Mucosa of gallbladder (tissue), 1 donor: ENCODE measurements around the gene PLAAT4. TPM values are rescaled to one million over a fixed set of nuclear protein-coding genes. Genes with fewer than 3 reads are reported as not detected.
A peak's percentile ranks its signal among the peaks of the same experiment; 100 is the strongest.
"Not testable (repeated sequence)": the region's sequence is repeated elsewhere in the genome, so short reads cannot be mapped to it uniquely, and the experiment has no call there.

Source experiments
- DNase-seq: peaks from one replicate; pipeline ENCODE4 v3.0.0-alpha.2; 2020; ENCODE audit warnings: low spot score
- total RNA-seq: library from RNA; stranded (reverse); gene quantifications from one replicate; pipeline ENCODE4 v1.2.1, GENCODE V29; 2021
- donor health status: DM: no; HTN: no; CAD: no.

Gene PLAAT4
- total RNA-seq, 1 donor from 2014 or later = 87.0 TPM

DNA sequence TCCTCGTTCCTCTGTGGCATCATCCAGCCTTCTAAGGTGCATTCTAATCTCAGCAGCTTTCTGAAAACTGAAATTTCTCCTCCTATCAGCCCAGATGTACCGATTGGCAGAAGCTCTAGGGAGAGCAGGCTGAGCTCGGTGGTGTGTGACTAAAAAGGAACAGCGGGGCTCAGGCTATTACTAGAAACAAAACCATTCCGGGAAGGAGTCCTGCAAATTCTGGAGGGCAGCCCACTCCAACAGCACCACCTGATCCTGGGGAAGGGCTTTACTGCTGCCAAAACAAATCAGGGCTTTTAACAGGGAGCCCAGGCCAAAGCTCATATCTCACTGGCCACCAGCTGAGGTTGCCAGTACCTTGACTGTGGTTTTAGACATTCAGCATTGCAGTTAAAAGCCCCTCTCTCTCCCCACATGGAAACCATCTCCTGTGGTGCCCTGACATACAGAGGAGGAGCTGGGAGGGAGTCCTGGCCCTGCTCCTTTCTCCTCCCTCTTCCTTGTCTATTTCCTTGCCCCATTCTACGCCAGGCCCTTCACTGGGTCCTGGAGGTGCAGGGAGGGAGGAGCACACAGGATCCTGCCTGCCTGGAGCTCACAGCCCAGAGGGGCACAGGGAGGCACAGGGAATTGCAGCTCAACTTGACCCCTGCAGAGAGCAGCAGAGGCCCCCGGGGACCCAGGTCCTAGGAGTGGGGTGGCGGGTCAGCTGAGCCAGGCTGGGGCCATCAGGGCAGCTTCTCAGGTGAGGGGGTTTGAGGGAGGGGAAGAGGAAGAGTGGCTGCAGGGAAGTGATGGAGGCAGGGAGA, 889 bp downstream of the PLAAT4 start:
- peak; percentile 50 for DNase-seq

DNA sequence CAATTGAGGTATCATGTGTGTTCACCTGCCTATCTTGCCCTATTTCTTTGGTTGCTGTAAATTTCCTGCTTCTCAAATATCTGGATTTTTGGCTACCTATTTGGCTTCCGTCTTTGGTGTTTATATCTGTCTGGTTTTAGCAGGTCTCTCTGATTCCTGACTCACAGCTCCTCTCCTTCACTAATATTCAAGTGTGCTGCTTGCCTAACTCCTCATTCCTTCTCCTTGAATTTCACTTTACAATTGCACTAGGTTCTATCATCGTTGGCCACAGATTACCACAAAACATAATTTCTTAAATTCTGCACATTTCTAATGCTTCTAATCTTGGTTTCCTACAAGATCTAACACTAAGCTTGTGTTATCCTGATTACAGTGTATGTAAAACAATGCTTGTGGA, 5.9 kb downstream of the PLAAT4 start:
- DNase-seq = not testable (repeated sequence)

DNA sequence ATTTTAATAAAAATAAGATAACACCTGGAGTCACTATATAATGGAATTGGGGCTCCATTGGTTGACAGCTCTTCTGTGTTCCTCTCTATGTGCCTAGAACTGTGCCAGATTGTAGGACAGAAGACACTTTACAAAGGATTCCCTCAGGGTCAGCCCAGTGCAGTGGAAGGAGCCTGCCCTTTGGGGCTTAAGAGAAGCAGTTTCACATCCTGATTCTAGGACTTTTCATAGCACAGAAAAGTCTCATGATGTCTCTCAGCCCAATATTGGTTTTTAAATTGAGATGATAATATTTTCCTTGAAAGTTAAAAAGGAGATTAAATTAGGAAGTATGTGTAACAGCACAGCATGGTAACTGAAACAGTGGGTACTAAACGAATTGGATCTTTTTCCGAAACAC, 7.1 kb downstream of the PLAAT4 start:
- DNase-seq = no peak

DNA sequence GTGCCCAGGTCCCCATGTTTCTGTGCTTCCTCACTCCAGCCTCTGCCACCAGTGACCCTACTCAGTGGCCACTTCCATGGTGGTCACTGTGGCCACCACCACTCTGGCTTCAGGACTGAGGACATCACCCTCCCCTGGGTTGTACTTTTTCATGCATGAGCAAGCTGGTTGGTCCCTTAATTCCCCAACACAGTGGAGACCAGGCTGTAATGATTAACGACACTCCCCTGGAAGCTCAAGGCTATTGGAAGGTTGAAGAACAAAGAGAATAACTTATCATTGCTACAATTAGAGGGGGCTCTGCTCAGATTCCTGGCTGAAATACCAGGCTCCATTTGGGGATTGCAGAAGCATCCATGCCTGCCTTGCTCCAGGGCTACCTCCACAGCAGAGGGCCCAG, 10.5 kb downstream of the PLAAT4 start:
- DNase-seq = no peak

DNA sequence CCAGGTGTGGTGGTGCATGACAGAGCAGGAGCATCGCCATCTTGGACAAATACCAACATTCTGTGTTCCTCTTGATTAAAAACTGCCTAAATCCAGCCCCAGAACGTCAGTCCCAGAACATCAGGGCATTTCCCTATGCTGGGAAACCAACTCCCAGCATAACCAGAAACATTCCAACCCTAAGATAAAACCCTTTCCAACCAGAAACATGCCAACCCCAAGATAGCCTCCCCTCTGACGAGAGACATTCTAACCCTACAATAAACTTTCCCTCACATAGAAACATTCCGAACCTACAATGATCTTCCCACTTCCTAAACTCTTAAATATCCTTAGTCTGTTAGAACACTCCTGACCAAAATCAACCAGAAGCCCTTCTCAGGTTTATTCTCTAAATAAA, 11.6 kb downstream of the PLAAT4 start:
- DNase-seq = no peak

DNA sequence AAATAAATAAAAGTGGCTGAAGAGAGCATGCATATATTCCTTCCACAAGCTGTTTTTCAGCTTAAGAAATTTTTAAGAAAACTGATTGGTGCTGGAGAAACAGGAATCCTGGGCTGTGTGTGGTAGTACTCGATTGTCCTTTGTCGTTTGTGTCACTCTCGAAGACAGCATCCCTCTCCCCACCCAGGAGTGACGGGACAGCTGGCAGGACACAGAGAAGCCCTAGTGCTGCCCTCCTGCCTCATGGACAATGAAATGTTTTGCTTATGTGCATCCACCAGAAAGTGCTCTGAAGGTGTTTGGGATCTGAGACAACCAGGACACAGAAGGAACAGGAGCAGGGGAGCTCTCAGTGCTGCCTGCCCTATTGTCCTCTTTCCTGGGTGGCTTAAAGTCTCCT, 12.8 kb downstream of the PLAAT4 start:
- no peak for DNase-seq

DNA sequence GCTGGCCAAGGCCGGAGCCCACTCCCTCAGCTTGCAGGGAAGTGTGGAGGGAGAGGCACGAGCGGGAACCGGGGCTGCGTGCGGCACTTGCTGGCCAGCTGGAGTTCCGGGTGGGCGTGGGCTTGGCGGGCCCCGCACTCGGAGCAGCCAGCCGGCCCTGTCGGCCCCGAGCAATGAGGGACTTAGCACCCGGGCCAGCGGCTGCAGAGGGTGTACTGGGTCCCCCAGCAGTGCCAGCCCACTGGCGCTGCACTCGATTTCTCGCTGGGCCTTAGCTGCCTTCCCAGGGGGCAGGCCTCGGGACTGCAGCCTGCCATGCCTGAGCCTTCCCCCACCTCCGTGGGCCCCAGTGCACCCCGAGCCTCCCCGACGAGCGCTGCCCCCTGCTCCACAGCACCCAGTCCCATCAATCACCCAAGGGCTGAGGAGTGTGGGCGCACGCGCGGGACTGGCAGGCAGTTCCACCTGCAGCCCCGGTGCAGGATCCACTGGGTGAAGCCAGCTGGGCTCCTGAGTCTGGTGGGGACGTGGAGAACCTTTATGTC, 13.6 kb downstream of the PLAAT4 start:
- not testable (repeated sequence) for DNase-seq

DNA sequence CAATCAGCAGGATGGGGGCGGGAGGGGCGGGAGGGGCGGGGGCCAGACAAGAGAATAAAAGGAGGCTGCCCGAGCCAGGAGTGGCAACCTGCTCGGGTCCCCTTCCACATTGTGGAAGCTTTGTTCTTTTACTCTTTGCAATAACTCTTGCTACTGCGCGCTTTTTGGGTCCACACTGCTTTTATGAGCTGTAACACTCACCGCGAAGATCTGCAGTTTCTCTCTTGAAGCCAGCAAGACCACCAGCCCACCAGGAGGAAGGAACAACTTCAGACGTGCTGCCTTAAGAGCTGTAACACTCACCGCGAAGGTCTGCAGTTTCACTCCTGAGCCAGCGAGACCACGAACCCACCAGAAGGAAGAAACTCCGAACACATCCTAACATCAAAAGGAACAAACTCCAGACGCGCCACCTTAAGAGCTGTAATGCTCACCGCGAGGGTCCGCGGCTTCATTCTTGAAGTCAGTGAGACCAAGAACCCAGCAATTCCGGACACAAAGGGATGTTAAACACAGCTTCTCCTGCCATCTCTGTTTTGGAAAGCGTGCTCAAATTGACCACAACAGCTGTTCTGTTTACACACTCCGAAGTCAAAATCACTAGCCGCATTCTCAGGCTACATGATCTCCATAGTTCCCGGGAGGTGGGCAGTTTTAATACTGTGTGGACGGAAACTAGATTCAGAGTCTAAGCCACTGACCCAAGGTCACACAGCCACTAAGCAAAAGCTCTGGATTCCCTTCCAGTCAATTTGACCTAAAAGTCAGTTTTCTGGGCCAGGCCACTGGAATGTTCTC, 14.7 kb downstream of the PLAAT4 start:
- DNase-seq = no peak

DNA sequence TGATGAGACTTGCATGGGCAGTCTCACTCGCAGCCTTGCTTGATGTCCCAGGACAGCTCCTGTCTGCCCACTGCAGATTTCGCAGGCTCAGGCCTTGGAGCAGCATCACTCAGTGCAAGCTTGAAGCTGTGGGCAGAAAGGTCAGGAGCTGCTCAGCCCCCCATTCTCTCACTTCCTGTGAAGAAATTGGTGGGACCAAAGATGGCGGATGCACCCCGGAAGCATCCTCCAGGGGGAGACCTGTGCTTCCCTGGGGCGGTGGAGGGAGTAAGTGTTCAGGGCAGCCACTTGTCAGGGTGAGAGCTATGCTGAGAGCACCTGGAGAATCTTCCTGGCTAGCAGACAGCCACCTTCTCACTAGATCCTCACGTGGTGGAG, 15.3 kb downstream of the PLAAT4 start:
- DNase-seq = no peak

DNA sequence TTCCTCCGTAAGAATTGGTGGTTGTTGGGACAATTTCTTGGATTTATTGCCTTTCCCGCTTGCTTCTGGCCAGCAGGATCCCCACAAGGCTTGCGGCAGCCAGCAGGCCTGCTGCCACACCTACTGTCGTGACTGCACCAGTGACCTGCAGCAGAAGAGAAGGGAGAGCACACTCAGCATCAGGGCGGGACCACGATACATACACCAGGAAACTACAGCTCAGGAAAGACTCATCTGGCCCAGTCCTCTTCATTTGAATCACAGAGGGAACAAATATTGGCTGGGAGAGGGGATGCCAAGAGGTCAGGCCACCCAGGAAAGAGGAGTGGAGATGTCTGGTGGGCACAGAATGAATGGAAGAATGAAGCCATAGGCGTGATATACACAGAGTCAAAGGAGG, 16.3 kb downstream of the PLAAT4 start:
- no peak for DNase-seq

DNA sequence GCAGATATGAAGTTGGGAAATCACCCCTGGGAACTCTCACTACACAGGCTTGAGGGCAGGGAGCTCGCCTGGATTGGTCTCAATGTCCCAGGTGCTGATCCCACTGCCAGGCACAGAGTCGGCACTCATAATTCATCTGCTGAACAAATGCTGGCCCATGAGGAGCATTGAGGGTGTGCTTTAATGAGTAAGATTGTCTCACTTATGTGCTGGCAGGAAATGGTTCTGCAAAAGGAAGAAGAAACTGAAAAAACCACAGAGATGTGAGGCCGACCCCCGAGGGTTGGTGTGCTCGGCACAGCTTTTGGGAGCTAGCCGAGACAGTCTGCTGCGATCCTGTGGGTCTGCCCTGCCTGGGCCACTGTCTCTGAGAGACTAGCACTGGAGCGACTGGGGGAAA, 17.2 kb downstream of the PLAAT4 start:
- DNase-seq = no peak

DNA sequence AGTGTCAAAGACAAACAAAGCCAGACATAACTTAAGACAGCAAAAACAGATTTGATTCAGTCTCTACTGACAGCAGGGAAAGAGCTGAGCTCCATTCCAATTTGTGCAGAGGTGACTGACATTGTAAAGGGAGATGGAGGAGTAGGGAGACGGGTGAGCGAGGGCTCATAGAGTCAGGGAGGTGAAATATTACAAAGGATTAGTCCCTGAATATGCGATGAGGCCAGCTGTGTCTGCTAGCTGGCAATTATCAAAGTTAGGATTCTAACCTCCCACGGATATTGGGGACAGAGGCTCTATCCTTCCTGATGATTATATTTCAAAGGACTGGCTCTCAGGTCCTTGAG, 18.2 kb downstream of the PLAAT4 start:
- DNase-seq = peak; percentile 3

DNA sequence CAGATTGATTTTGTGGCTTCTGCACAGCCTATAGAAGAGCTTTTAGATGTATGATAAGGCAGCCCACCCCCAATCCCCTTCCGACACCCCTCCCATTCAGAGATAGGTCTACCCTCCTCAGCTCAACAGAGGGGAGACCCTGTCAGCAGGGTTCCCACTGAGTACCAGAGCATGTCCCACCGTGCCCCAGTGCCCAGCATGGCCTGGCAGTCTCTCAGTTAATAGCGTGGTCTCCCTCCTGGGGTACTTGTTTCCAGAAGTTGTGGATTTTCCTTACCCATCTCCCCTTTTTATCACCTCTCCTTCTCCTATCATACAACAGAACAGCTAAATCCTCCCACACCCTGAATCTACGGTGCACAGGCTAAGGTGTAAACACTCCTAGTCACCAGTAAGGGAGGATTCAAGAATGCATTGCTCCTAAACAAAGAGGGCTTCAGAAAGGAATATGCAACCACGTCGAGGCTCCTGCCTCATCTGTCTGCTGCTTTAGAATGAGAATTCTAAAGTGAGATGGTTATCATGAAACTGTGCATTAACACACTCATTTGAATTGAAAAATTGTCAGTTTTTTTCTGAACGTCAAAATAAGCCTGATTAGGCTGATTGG, 19.9 kb downstream of the PLAAT4 start:
- no peak for DNase-seq

DNA sequence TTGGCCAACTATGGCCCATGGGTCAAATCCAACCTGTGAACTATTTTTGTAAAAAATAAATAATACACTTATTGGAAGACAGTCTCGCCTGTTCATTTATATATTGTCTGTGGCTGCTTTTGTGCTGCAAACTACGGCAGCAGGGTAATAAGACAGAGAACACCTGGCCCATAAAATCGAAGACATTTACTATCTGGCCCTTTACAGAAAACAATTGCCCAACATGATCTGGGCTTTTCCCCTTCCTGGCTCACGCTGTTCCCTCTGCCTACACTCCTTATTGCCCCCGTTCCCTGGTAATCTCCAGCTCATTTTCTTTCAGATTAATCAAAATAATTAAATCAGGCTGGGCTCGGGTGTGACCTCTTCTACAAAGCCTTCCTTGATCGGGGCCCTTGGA, 21.0 kb downstream of the PLAAT4 start:
- DNase-seq = no peak

DNA sequence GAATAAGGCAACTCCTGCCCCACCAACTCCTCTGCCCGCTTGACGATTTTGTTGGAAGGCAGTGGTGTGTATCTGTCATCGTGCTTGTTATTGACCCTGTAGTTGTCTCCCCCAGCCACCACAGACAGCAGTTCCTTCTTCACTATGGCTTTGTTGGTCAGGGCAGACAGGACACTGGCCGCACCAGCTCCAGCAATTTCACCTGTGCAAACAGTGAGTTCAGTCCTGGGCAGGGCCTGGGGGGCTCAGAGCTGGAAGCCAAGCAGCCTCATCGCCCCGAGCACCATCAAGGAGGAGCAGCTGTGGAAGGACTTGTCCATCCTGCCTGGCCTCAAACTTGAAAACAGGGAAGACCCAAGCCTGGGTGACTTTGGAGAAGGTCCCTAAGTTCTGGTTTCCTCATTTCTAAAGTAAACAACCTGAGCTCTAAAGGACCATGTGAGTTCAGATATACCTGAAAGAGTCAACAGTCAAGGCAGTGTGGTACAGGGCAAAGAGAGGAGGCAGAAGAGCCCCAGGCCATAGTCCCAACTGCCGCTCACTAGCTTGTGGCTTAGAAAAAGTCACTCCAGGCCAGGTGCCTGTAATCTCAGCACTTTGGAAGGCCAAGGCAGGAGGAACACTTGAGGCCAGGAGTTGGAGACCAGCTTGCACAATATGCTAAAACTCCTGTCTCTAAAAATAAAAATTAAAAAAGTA, 22.0 kb downstream of the PLAAT4 start:
- DNase-seq = no peak

DNA sequence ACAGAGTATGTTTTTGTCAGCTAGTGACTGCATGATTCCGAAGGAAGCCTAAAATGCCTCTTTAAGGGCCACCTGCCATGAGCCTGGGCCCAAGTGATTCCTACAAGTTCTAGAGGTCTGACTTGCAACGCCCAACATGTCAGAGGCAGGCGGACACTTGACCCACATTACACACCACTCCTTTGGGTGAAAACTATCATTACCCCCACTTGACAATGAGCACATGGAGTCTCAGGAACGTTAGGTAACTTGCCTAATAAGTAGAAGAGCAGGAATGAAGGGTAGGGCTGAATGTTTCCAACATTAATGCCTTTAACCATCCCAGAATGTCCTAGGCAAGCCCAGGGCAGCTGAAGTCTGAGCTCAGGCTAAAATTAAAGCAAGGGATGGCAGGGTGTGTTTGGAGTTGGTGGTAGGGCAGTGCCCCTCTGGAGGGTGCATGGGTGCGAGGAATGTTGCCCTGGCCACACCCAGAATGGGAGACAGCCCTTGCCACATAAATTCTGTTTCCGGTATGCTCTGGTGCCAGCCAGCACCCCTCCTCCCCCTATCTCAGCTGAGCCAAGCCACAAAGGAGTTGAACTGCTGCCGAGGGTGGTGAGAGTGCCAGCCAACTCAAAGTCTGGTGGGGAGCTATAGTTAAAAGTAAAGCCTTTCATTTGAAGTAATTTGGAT, 24.0 kb downstream of the PLAAT4 start:
- peak; percentile 40 for DNase-seq

DNA sequence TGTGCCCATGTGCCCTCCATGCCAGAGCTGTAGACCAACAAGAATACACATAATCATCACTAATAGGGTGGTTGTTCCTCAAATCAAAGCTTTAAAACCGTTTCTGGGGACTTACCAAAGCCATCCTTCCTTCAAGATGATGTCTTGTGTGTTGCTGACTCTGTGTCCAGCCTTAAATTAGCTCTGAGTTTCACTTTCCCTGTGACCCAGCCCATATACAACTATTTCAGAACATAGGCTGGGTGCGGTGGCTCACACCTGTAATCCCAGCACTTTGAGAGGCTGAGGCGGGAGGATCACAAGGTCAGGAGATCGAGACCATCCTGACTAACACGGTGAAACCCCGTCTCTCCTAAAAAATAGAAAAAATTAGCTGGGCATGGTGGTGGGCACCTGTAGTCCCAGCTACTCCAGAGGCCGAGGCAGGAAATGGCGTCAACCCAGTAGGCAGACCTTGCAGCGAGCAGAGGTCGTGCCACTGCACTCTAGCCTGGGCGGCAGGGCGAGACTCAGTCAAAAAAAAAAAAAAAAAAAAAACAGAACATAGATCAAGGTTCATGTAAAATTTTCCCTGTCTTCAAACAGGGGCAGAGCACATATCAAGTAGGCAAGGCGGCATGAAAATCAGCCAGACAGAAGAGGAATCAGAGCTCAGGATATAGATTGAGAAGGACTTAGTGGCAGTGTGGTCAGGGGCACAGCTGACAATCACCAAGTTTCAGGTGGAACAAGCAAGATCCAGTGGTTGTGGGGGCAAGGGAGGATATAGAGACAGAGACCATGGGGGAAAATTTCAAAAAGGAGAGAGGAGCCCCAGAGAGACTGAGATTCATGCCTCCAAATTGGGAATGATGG, 26.8 kb downstream of the PLAAT4 start, which contains the start of gene PLAAT2:
Gene PLAAT2, minus strand, starts transcription at position 179 of the 855 bp plus-strand sequence. Its CDS starts 55 bp downstream, at position 124.
- no peak for DNase-seq

DNA sequence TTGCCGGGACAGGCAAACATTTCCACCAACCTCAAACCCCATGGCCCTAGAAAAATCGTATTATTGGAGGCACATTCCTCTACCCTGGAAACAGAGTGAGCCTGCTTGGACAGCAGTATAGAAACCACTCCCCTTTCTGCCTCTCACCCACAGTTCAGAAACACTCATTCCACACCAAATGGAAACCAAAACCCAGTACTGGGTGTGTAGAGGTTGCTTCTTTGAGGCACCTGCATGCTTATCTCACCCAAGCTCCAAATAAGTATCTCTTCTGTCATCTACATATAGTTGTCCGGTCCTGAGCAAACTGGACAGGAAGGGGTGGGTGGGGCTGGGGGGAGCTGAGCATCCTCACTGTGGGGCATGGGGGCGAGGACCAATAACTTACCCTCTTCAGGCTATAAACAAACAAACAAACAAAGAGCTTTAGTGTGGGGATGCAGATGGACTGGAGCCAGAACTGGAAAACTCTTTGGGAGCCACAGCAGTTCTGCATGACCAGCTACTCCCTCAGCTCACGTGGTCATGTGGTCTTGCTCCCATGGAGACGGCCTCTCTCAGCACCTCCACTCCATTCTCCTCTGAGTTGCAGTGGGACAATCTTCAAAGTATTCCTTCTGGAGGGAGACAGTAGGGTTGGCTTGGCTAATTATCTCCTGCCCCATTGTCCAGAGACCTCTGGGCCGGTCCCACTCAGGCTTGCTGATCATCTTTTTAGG, 27.6 kb downstream of the PLAAT4 start:
- no peak for DNase-seq

DNA sequence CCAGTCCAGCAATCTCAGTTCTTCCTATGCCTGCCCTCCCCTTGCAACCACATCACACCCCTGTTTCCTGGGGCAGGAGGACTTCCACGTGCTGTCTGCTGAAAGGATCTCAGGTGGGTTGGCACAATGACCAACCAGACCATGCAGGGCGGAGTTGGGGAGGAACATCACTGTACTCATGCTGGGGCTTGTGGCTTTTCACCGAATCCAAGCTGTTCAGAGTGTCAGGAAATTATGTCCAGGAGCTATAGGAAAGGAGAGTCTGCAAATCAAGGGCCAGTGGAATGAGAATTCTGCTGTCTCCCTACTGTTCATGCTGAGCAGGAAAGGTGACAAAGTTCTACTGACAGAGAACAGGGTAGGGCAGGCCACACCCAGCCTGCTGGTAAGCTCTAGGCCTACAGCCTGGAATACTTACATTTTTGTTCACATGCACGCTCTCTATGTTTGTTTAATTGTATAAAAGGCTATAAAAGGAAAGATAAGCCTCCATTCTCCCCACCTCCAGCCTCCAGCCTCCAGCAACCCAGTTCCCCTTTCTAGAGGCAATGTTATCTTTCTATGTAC, 28.3 kb downstream of the PLAAT4 start:
- peak; percentile 71 for DNase-seq
